ENCODE results near the gene DOK7.

DOK7 gene

GRCh38 chr4:3475041-3475712, 12.1 kb downstream of the DOK7 start:
- TF ChIP-seq ZNF274 (IDR thresholded peaks at IDR 0.05; ENCODE audit: low read depth, low read length) = no peak
- no peak for TF ChIP-seq YY1 (IDR thresholded peaks at IDR 0.05; ENCODE audit: insufficient read depth, insufficient read length)
- no peak for TF ChIP-seq SUZ12 (IDR thresholded peaks at IDR 0.05; ENCODE audit: extremely low read depth, insufficient read depth, insufficient read length)
- peaks cover 93% of the 10 kb centered on the region for H3K27me3 ChIP-seq (ENCODE audit: insufficient read depth, insufficient read length)
- no peaks in the 10 kb centered on the region for H3K9me3 ChIP-seq (ENCODE audit: insufficient read depth, low read length)
- H3K36me3 ChIP-seq (ENCODE audit: insufficient read depth, insufficient read length, low read length) = no peaks in the 10 kb centered on the region
- no peak for DNase-seq (ENCODE audit: low read depth, low spot score)
- peaks cover 38% of the 10 kb centered on the region for H3K4me1 ChIP-seq (ENCODE audit: insufficient read depth, insufficient read length)
- no peak overlapping the region for H3K4me3 ChIP-seq (ENCODE audit: insufficient read length, low read depth)
- H3K9ac ChIP-seq (ENCODE audit: insufficient read length, low read depth) = peak overlapping the region; percentile 42

- no peaks in the 10 kb centered on the region for H3K9me3 ChIP-seq (ENCODE audit: insufficient read depth, low read length)
- H3K27me3 ChIP-seq (ENCODE audit: insufficient read depth, insufficient read length) = peaks cover 87% of the 10 kb centered on the region
- DNase-seq (ENCODE audit: low read depth, low spot score) = no peak
- H3K36me3 ChIP-seq (ENCODE audit: insufficient read depth, insufficient read length, low read length) = no peaks in the 10 kb centered on the region
- H3K9ac ChIP-seq (ENCODE audit: insufficient read length, low read depth) = no peak overlapping the region
- TF ChIP-seq ZNF274 (IDR thresholded peaks at IDR 0.05; ENCODE audit: low read depth, low read length) (no peak), SUZ12 (IDR thresholded peaks at IDR 0.05; ENCODE audit: extremely low read depth, insufficient read depth, insufficient read length) (no peak), YY1 (IDR thresholded peaks at IDR 0.05; ENCODE audit: insufficient read depth, insufficient read length) (no peak)
- peaks cover 33% of the 10 kb centered on the region for H3K4me1 ChIP-seq (ENCODE audit: insufficient read depth, insufficient read length)
- no peak overlapping the region for H3K4me3 ChIP-seq (ENCODE audit: insufficient read length, low read depth)
Observed at GRCh38 chr4:3475713-3476260, 12.7 kb downstream of the DOK7 start.

GRCh38 chr4:3476341-3476747, 13.2 kb downstream of the DOK7 start:
- Histone ChIP-seq H3K4me1 (ENCODE audit: insufficient read depth, insufficient read length) (peaks cover 33% of the 10 kb centered on the region), H3K4me3 (ENCODE audit: insufficient read length, low read depth) (no peak overlapping the region), H3K9me3 (ENCODE audit: insufficient read depth, low read length) (no peaks in the 10 kb centered on the region), H3K36me3 (ENCODE audit: insufficient read depth, insufficient read length, low read length) (no peaks in the 10 kb centered on the region), H3K27me3 (ENCODE audit: insufficient read depth, insufficient read length) (peaks cover 83% of the 10 kb centered on the region), H3K9ac (ENCODE audit: insufficient read length, low read depth) (no peak overlapping the region)
- no peak for DNase-seq (ENCODE audit: low read depth, low spot score)
- no peak for TF ChIP-seq ZNF274 (IDR thresholded peaks at IDR 0.05; ENCODE audit: low read depth, low read length)
- TF ChIP-seq YY1 (IDR thresholded peaks at IDR 0.05; ENCODE audit: insufficient read depth, insufficient read length) = no peak
- no peak for TF ChIP-seq SUZ12 (IDR thresholded peaks at IDR 0.05; ENCODE audit: extremely low read depth, insufficient read depth, insufficient read length)

GRCh38 chr4:3476936-3477749, 14.0 kb downstream of the DOK7 start:
- no peaks in the 10 kb centered on the region for H3K9me3 ChIP-seq (ENCODE audit: insufficient read depth, low read length)
- H3K36me3 ChIP-seq (ENCODE audit: insufficient read depth, insufficient read length, low read length) = no peaks in the 10 kb centered on the region
- peaks cover 83% of the 10 kb centered on the region for H3K27me3 ChIP-seq (ENCODE audit: insufficient read depth, insufficient read length)
- no peak for DNase-seq (ENCODE audit: low read depth, low spot score)
- peak overlapping the region; percentile 47 for H3K9ac ChIP-seq (ENCODE audit: insufficient read length, low read depth)
- no peak for TF ChIP-seq YY1 (IDR thresholded peaks at IDR 0.05; ENCODE audit: insufficient read depth, insufficient read length)
- no peak for TF ChIP-seq ZNF274 (IDR thresholded peaks at IDR 0.05; ENCODE audit: low read depth, low read length)
- no peak for TF ChIP-seq SUZ12 (IDR thresholded peaks at IDR 0.05; ENCODE audit: extremely low read depth, insufficient read depth, insufficient read length)
- H3K4me3 ChIP-seq (ENCODE audit: insufficient read length, low read depth) = no peak overlapping the region
- peaks cover 41% of the 10 kb centered on the region for H3K4me1 ChIP-seq (ENCODE audit: insufficient read depth, insufficient read length)

GRCh38 chr4:3477750-3478430, 14.8 kb downstream of the DOK7 start:
- Histone ChIP-seq H3K36me3 (ENCODE audit: insufficient read depth, insufficient read length, low read length) (no peaks in the 10 kb centered on the region), H3K4me3 (ENCODE audit: insufficient read length, low read depth) (no peak overlapping the region), H3K9ac (ENCODE audit: insufficient read length, low read depth) (peak overlapping the region; percentile 47), H3K4me1 (ENCODE audit: insufficient read depth, insufficient read length) (peaks cover 40% of the 10 kb centered on the region), H3K27me3 (ENCODE audit: insufficient read depth, insufficient read length) (peaks cover 83% of the 10 kb centered on the region), H3K9me3 (ENCODE audit: insufficient read depth, low read length) (no peaks in the 10 kb centered on the region)
- TF ChIP-seq SUZ12 (IDR thresholded peaks at IDR 0.05; ENCODE audit: extremely low read depth, insufficient read depth, insufficient read length) = no peak
- TF ChIP-seq ZNF274 (IDR thresholded peaks at IDR 0.05; ENCODE audit: low read depth, low read length) = no peak
- no peak for TF ChIP-seq YY1 (IDR thresholded peaks at IDR 0.05; ENCODE audit: insufficient read depth, insufficient read length)
- DNase-seq (ENCODE audit: low read depth, low spot score) = no peak

GRCh38 chr4:3478446-3479357, 15.6 kb downstream of the DOK7 start:
- no peak for DNase-seq (ENCODE audit: low read depth, low spot score)
- no peaks in the 10 kb centered on the region for H3K36me3 ChIP-seq (ENCODE audit: insufficient read depth, insufficient read length, low read length)
- no peak for TF ChIP-seq YY1 (IDR thresholded peaks at IDR 0.05; ENCODE audit: insufficient read depth, insufficient read length)
- no peak for TF ChIP-seq ZNF274 (IDR thresholded peaks at IDR 0.05; ENCODE audit: low read depth, low read length)
- no peak for TF ChIP-seq SUZ12 (IDR thresholded peaks at IDR 0.05; ENCODE audit: extremely low read depth, insufficient read depth, insufficient read length)
- no peak overlapping the region for H3K4me3 ChIP-seq (ENCODE audit: insufficient read length, low read depth)
- peaks cover 43% of the 10 kb centered on the region for H3K4me1 ChIP-seq (ENCODE audit: insufficient read depth, insufficient read length)
- H3K27me3 ChIP-seq (ENCODE audit: insufficient read depth, insufficient read length) = peaks cover 82% of the 10 kb centered on the region
- H3K9me3 ChIP-seq (ENCODE audit: insufficient read depth, low read length) = no peaks in the 10 kb centered on the region
- peak overlapping the region; percentile 42 for H3K9ac ChIP-seq (ENCODE audit: insufficient read length, low read depth)
